HepG2 (cell line): ENCODE results near the gene LENEP. TPM values are rescaled to one million over a fixed set of nuclear protein-coding genes. Genes with fewer than 3 reads are reported as not detected.
A peak's percentile ranks its signal among the peaks of the same experiment; 100 is the strongest.

ENCODE experiments used
- ATRX ChIP-seq: sonication (generic); formaldehyde crosslinking; IDR thresholded peaks from 2 replicates; pipeline ENCODE4 v1.4.0; 2020; ENCODE audit warnings: missing genetic modification reagents, borderline replicate concordance
- DBP ChIP-seq: sonication (generic); formaldehyde crosslinking; IDR thresholded peaks from 2 replicates; pipeline ENCODE4 v1.4.0; 2020; ENCODE audit warnings: missing genetic modification reagents; ENCODE audit errors: not compliant biosample characterization
- DRAP1 ChIP-seq: IDR thresholded peaks from 2 replicates; pipeline ENCODE4 v1.6.1; 2016; ENCODE audit warnings: missing genetic modification reagents, missing compliant biosample characterization
- E2F1 ChIP-seq: sonication (generic); formaldehyde crosslinking; IDR thresholded peaks from 2 replicates; pipeline ENCODE4 v1.5.0; 2020; ENCODE audit warnings: missing genetic modification reagents
- FUBP1 ChIP-seq: sonication (generic); formaldehyde crosslinking; IDR thresholded peaks from 2 replicates; pipeline ENCODE4 v1.5.1; 2020; ENCODE audit warnings: missing genetic modification reagents, mild to moderate bottlenecking, borderline replicate concordance
- HIC2 ChIP-seq: sonication (generic); formaldehyde crosslinking; IDR thresholded peaks from 2 replicates; pipeline ENCODE4 v1.9.0; 2022; ENCODE audit warnings: low read depth, missing genetic modification reagents
- HNF1B ChIP-seq: sonication (generic); formaldehyde crosslinking; IDR thresholded peaks from 2 replicates; pipeline ENCODE4 v1.5.1; 2020; ENCODE audit warnings: mild to moderate bottlenecking, moderate library complexity, missing genetic modification reagents
- MAF1 ChIP-seq: sonication (generic); formaldehyde crosslinking; IDR thresholded peaks from 2 replicates; pipeline ENCODE4 v1.5.0; 2020; ENCODE audit warnings: missing genetic modification reagents, borderline replicate concordance
- MAFK ChIP-seq, 2 experiments: IDR thresholded peaks in 1 of 2; conservative IDR thresholded peaks in 1 of 2; 2 replicates each; pipeline ENCODE4 v1.6.1; 2011; ENCODE audit warnings: improper control_type of control experiment in 2 of 2, low read length in 2 of 2
- MXD1 ChIP-seq: sonication (generic); formaldehyde crosslinking; IDR thresholded peaks from 2 replicates; pipeline ENCODE4 v1.4.0; 2020; ENCODE audit warnings: mild to moderate bottlenecking, missing genetic modification reagents
- SATB2 ChIP-seq: sonication (generic); formaldehyde crosslinking; IDR thresholded peaks from 2 replicates; pipeline ENCODE4 v1.5.0; 2020; ENCODE audit warnings: missing genetic modification reagents
- SNAI1 ChIP-seq: sonication (generic); formaldehyde crosslinking; IDR thresholded peaks from 2 replicates; pipeline ENCODE4 v1.5.0; 2020; ENCODE audit warnings: mild to moderate bottlenecking, missing genetic modification reagents, borderline replicate concordance
- SNRNP70 ChIP-seq: fragments of 200-400 bp; formaldehyde crosslinking; IDR thresholded peaks from 2 replicates; pipeline ENCODE4 v1.6.1; 2017; ENCODE audit warnings: mild to moderate bottlenecking, low read depth, low read length, moderate library complexity
- SOX5 ChIP-seq: IDR thresholded peaks from 2 replicates; pipeline ENCODE4 v1.6.1; 2016; ENCODE audit warnings: borderline replicate concordance
- TFAP4 ChIP-seq: sonication (generic); IDR thresholded peaks from 2 replicates; pipeline ENCODE4 v1.6.1; 2016; ENCODE audit warnings: low read depth, borderline replicate concordance
- ZNF232 ChIP-seq: sonication (generic); formaldehyde crosslinking; IDR thresholded peaks from 2 replicates; pipeline ENCODE4 v1.4.0; 2020; ENCODE audit warnings: missing genetic modification reagents, borderline replicate concordance
- ZNF30 ChIP-seq: sonication (generic); formaldehyde crosslinking; IDR thresholded peaks from 2 replicates; pipeline ENCODE4 v1.5.0; 2020; ENCODE audit warnings: mild to moderate bottlenecking, missing genetic modification reagents
- ZNF792 ChIP-seq: IDR thresholded peaks from 2 replicates; pipeline ENCODE4 v1.6.1; 2016
- ZNF878 ChIP-seq: sonication (generic); formaldehyde crosslinking; IDR thresholded peaks from 2 replicates; pipeline ENCODE4 v1.8.1; 2023; ENCODE audit warnings: mild to moderate bottlenecking, missing genetic modification reagents, moderate library complexity
- polyA plus RNA-seq, 8 experiments: library from polyadenylated mRNA; depleted of rRNA in 3 of 8; stranded (reverse) in 7 of 8; unstranded in 1 of 8; fragments of >200 nt; fragmentation: Illumina TruSeq in 4 of 8; extraction: Trizol in 4 of 8; gene quantifications; 2 replicates each; pipeline versions ENCODE4 v1.2.1 to v1.2.3, GENCODE V29; 2011 to 2016; ENCODE audit warnings: low read depth in 4 of 8, missing spikeins in 1 of 8, mixed read lengths in 1 of 8; ENCODE audit not compliant: insufficient read depth in 1 of 8
- total RNA-seq, 5 experiments: library from RNA; depleted of rRNA; stranded (reverse); fragments of >200 nt; fragmentation: Illumina TruSeq; extraction: Trizol; gene quantifications; 2 replicates each; pipeline ENCODE4 v1.2.3, GENCODE V29; 2016; ENCODE audit warnings: low read depth in 1 of 5

Gene LENEP
- total and polyA plus RNA-seq, 2 of the 13 experiments (the other 11 are each of a cell fraction or from before 2014, with no cell fraction given): 0.29 TPM; not detected in 1

- TF ChIP-seq HNF1B (peak; percentile 72; the same call in 1 of the 2 replicates), DBP (CRISPR knock-in tag) (no peak), DRAP1 (peak; percentile 42; the same call in 1 of the 2 replicates), ATRX (CRISPR knock-in tag) (no peak), HIC2 (CRISPR knock-in tag) (no peak), MAFK (conservative IDR thresholded peaks at IDR 0.05 in 1 of 2, IDR thresholded peaks at IDR 0.05 in 1 of 2; ENCODE audit: low read length in 2 of 2) (no peak), FUBP1 (CRISPR knock-in tag) (no peak), ZNF878 (peak; percentile 77), SATB2 (no peak), ZNF30 (CRISPR knock-in tag) (no peak), TFAP4 (no peak), MAF1 (CRISPR knock-in tag) (no peak), SNAI1 (CRISPR knock-in tag) (no peak), E2F1 (CRISPR knock-in tag) (peak; percentile 87), ZNF792 (CRISPR knock-in tag) (no peak), MXD1 (peak; percentile 76; the same call in 1 of the 2 replicates), SOX5 (peak; percentile 39; the same call in 1 of the 2 replicates), SNRNP70 (no peak), ZNF232 (CRISPR knock-in tag) (peak; percentile 42; the same call in 1 of the 2 replicates)
Measured at GRCh38 chr1:154982897-154983648, 10.3 kb upstream of the LENEP start, which contains the start of gene FLAD1 (continued).
